SU-DHL-6 (cell line): Measurements from ENCODE around the gene TTLL13.
A peak's percentile ranks its signal among the peaks of the same experiment; 100 is the strongest.
"Not testable (repeated sequence)": the region's sequence is repeated elsewhere in the genome, so short reads cannot be mapped to it uniquely, and the experiment has no call there.

Source experiments
- H2AFZ ChIP-seq: fragments of 200-600 bp; sonication (generic); 2 replicates; pipeline ENCODE4 v1.6.1; 2014; ENCODE audit warnings: low read depth, mild to moderate bottlenecking, moderate library complexity, mixed read lengths, antibody characterized with exemption, low read length; ENCODE audit not compliant: severe bottlenecking
- H3F3A ChIP-seq: fragments of 200-600 bp; shearing (Covaris generic); 2 replicates; pipeline ENCODE4 v1.6.0; 2016; ENCODE audit warnings: antibody characterized with exemption, mild to moderate bottlenecking; ENCODE audit not compliant: insufficient read depth
- H3K27ac ChIP-seq: fragments of 200-600 bp; sonication (generic); 2 replicates; pipeline ENCODE4 v1.5.1; 2016; ENCODE audit warnings: low read depth, mild to moderate bottlenecking, low read length, moderate library complexity, mixed read lengths
- H3K27me3 ChIP-seq: fragments of 200-600 bp; sonication (generic), shearing (Covaris generic); 2 replicates; pipeline ENCODE4 v1.6.0; 2014; ENCODE audit warnings: mild to moderate bottlenecking, low read length
- H3K36me3 ChIP-seq: fragments of 200-600 bp; sonication (generic); 2 replicates; pipeline ENCODE4 v1.6.1; 2014; ENCODE audit warnings: mild to moderate bottlenecking, low read length, mixed read lengths
- H3K4me2 ChIP-seq: fragments of 300-600, 200-600 bp; shearing (Covaris generic), sonication (generic); 2 replicates; pipeline ENCODE4 v1.6.0; 2014; ENCODE audit warnings: low read length, low read depth, mild to moderate bottlenecking; ENCODE audit not compliant: poor library complexity, severe bottlenecking
- H3K4me3 ChIP-seq: fragments of 200-600 bp; sonication (generic); 2 replicates; pipeline ENCODE4 v1.5.1; 2014; ENCODE audit warnings: antibody characterized with exemption, low read length, mild to moderate bottlenecking, mixed read lengths; ENCODE audit not compliant: insufficient read depth, poor library complexity, severe bottlenecking
- H3K79me2 ChIP-seq: fragments of 200-600 bp; sonication (generic); 2 replicates; pipeline ENCODE4 v1.6.1; 2014; ENCODE audit warnings: mild to moderate bottlenecking, low read length, moderate library complexity; ENCODE audit not compliant: insufficient read depth
- H3K9ac ChIP-seq: fragments of 200-600 bp; sonication (generic); 2 replicates; pipeline ENCODE4 v1.7.0; 2014; ENCODE audit warnings: mild to moderate bottlenecking, low read length
- H3K9me2 ChIP-seq: fragments of 200-600 bp; sonication (generic); replicated peaks from 2 replicates; pipeline ENCODE4 v1.6.1; 2014; ENCODE audit warnings: low read length; ENCODE audit not compliant: insufficient read depth
- H3K9me3 ChIP-seq: fragments of 200-600 bp; sonication (generic); 2 replicates; pipeline ENCODE4 v1.6.1; 2014; ENCODE audit warnings: low read length, mixed read lengths; ENCODE audit not compliant: insufficient read depth
- H4K20me1 ChIP-seq: fragments of 200-600 bp; sonication (generic); 2 replicates; pipeline ENCODE4 v1.6.1; 2014; ENCODE audit warnings: low read depth, mild to moderate bottlenecking, antibody characterized with exemption, low read length, moderate library complexity, mixed read lengths
- CTCF ChIP-seq: fragments of 200-600 bp; sonication (generic); IDR thresholded peaks from one replicate; pipeline ENCODE4 v1.5.1; 2017; ENCODE audit warnings: antibody characterized with exemption, mild to moderate bottlenecking, low read length, moderate library complexity; ENCODE audit not compliant: insufficient read depth, poor library complexity, severe bottlenecking
- EZH2phosphoT487 ChIP-seq: fragments of 200-600 bp; sonication (generic), shearing (Covaris generic); conservative IDR thresholded peaks from 2 replicates; pipeline ENCODE4 v1.6.1; 2018; ENCODE audit warnings: mild to moderate bottlenecking, antibody characterized with exemption, low read length, moderate library complexity, mixed read lengths

TTLL13 gene

DNA sequence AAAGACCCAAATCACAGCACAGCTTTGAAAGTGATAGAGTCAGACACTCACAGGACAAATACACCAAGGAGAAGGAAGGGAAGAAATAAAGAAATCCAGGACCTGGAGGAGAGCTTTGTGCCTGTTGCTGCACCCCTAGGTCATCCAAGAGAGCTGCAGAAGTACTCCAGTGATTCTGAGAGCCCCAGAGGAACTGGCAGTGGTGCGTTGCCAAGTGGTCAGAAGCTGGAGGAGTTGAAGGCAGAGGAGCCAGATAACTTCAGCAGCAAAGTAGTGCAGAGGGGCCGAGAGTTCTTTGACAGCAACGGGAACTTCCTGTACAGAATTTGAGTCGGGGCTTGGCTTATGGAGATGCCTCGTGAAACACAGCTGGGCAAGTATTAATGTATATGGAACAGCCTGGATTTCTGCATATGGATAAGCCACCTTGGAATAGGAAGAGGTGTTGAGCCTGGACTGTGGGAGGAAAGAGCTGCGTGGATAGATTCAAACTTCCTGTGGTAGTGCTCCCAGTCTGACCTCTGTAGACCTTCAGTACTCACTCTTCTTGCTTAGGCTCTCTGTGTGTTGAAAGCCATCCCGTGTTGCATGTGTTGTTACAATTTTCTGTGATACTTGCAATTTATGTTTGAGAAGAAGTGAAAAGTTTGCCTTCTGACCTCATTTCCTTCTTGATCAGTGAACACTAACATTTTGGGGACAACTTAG, 22.3 kb downstream of the TTLL13 start:
- Histone ChIP-seq H3K9me2 (no peaks in the 10 kb centered on the region), H3F3A (0 out of 2 replicates have a peak, but pooled peaks cover 3% of the 10 kb centered on the region), H3K27ac (no peak overlapping the region), H3K27me3 (no peaks in the 10 kb centered on the region), H3K4me3 (no peak overlapping the region), H3K9ac (no peak overlapping the region), H3K4me2 (no peak overlapping the region), H3K79me2 (peaks cover 45% of the 10 kb centered on the region), H4K20me1 (peaks cover 8% of the 10 kb centered on the region; the same call in 1 of the 2 replicates), H2AFZ (no peak overlapping the region), H3K9me3 (no peaks in the 10 kb centered on the region), H3K36me3 (peaks cover 28% of the 10 kb centered on the region)
- TF ChIP-seq EZH2phosphoT487: no peak
- TF ChIP-seq CTCF: no peak

GRCh38 chr15:90278467-90278866, 29.1 kb downstream of the TTLL13 start:
- H2AFZ ChIP-seq, H3K27ac ChIP-seq, H3K79me2 ChIP-seq, H3K36me3 ChIP-seq, H3K4me2 ChIP-seq, H3K27me3 ChIP-seq, H3K9me3 ChIP-seq, H4K20me1 ChIP-seq, H3F3A ChIP-seq, H3K4me3 ChIP-seq, H3K9ac ChIP-seq, H3K9me2 ChIP-seq: not testable (repeated sequence)

DNA sequence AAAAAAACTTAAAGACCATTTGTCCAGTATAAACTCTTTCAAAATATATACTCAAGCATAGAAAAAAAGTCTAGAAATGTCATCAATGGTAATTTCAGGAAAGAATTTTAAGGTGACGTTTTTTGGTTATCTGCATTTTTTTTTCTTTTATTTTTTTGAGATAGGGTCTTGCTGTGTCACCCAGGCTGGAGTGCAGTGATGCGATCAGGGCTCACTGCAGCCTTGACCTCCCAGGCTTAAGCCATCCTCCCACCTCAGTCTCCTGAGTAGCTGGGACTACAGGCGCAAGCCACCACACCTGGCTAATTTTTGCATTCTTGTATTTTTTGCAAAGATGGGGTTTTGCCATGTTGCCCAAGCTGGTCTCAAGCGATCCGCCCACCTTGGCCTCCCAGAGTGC, 31.4 kb downstream of the TTLL13 start:
- H3K27me3 ChIP-seq, H3K4me2 ChIP-seq, H3K79me2 ChIP-seq, H3K27ac ChIP-seq, H3K9ac ChIP-seq, H3K4me3 ChIP-seq, H3K36me3 ChIP-seq, H3F3A ChIP-seq, H2AFZ ChIP-seq, H3K9me3 ChIP-seq, H4K20me1 ChIP-seq, H3K9me2 ChIP-seq: not testable (repeated sequence)

DNA sequence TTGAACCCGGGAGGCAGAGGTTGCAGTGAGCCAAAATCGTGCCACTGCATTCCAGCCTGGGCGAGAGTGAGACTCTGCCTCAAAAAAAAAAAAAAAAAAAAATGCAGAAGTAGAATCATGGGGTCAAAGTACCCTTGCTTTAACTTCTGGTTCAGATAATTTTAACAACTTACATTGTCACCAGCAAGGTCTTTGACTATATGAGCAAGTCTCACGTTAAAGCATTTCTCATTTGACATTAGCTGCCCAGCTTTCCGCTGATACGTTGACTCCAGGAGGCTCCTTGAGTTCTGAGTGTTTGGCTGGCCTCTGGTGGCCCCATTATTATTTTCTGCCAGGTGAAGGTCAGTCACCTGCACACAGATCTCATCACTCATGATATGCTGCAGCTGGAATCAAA, 32.3 kb downstream of the TTLL13 start:
- not testable (repeated sequence) for H3K9ac ChIP-seq, H2AFZ ChIP-seq, H3K9me2 ChIP-seq, H3F3A ChIP-seq, H3K9me3 ChIP-seq, H3K4me2 ChIP-seq, H3K27ac ChIP-seq, H3K36me3 ChIP-seq, H4K20me1 ChIP-seq, H3K27me3 ChIP-seq, H3K4me3 ChIP-seq, H3K79me2 ChIP-seq

GRCh38 chr15:90286678-90287077, 37.3 kb downstream of the TTLL13 start:
- no peaks in the 10 kb centered on the region for H3K9me3 ChIP-seq
- H3K9me2 ChIP-seq: no peaks in the 10 kb centered on the region
- no peaks in the 10 kb centered on the region for H3F3A ChIP-seq
- H3K4me2 ChIP-seq: no peak overlapping the region
- no peaks in the 10 kb centered on the region for H3K36me3 ChIP-seq
- H2AFZ ChIP-seq: no peak overlapping the region
- no peaks in the 10 kb centered on the region for H4K20me1 ChIP-seq
- H3K9ac ChIP-seq: no peak overlapping the region
- no peaks in the 10 kb centered on the region for H3K27me3 ChIP-seq
- no peak overlapping the region for H3K4me3 ChIP-seq
- H3K79me2 ChIP-seq: no peaks in the 10 kb centered on the region
- TF ChIP-seq EZH2phosphoT487: no peak
- peak; percentile 59 for TF ChIP-seq CTCF
- H3K27ac ChIP-seq: no peak overlapping the region
